Activated CD4-positive, alpha-beta memory T cell treated with anti-CD3 and anti-CD28 coated beads for 36 hours (primary cell): Measurements from ENCODE around the gene CRYAA. TPM values are rescaled to one million over a fixed set of nuclear protein-coding genes. Genes with fewer than 3 reads are reported as not detected.
"Not testable (repeated sequence)": the region's sequence is repeated elsewhere in the genome, so short reads cannot be mapped to it uniquely, and the experiment has no call there.

Source experiments
- CTCF ChIA-PET: fragments of 350-600 bp; sonication (Branson Sonifier 250); formaldehyde crosslinking; loops from one replicate; lab custom pipeline; 2021; ENCODE audit warnings: antibody characterized with exemption, inconsistent platforms; lab: Charles Lee
- POLR2A ChIA-PET: fragments of 350-600 bp; sonication (Branson Sonifier 250); formaldehyde crosslinking; loops from one replicate; lab custom pipeline; 2021; ENCODE audit warnings: antibody characterized with exemption; lab: Charles Lee
- DNase-seq: peaks from one replicate; pipeline ENCODE4 v3.0.0-alpha.2; 2020
- H3K27ac Mint-ChIP-seq: one replicate; pipeline ENCODE4 v1.8.0; 2021; ENCODE audit warnings: mixed read lengths
- H3K27me3 Mint-ChIP-seq: one replicate; pipeline ENCODE4 v1.8.0; 2021; ENCODE audit warnings: mixed read lengths
- H3K36me3 Mint-ChIP-seq: one replicate; pipeline ENCODE4 v1.8.0; 2021; ENCODE audit warnings: mixed read lengths
- H3K4me1 Mint-ChIP-seq: one replicate; pipeline ENCODE4 v1.8.0; 2021; ENCODE audit warnings: low read depth, mixed read lengths
- H3K4me3 Mint-ChIP-seq: one replicate; pipeline ENCODE4 v1.8.0; 2021; ENCODE audit warnings: mild to moderate bottlenecking, mixed read lengths
- H3K9me3 Mint-ChIP-seq: one replicate; pipeline ENCODE4 v1.8.0; 2021; ENCODE audit warnings: mixed read lengths
- intact Hi-C: fragments of 100-400 bp; cut with micrococcal nuclease; formaldehyde crosslinking; loops from one replicate; pipeline ENCODE4 v1.15.1; 2023
- total RNA-seq, 2 experiments: library from RNA; stranded (reverse); gene quantifications; one replicate each; pipeline ENCODE4 v1.2.3, GENCODE V29; 2021

Gene CRYAA
- not detected for total RNA-seq

GRCh38 chr21:43168708-43169107, at the start of gene CRYAA:
Gene CRYAA (plus strand): TSS chr21:43169008. CDS start chr21:43169100, 92 bp downstream.
- H3K27ac Mint-ChIP-seq, POLR2A ChIA-PET, H3K4me1 Mint-ChIP-seq, H3K27me3 Mint-ChIP-seq, intact Hi-C loops, H3K36me3 Mint-ChIP-seq, H3K4me3 Mint-ChIP-seq, CTCF ChIA-PET, DNase-seq, H3K9me3 Mint-ChIP-seq: not testable (repeated sequence)

- H3K4me3 Mint-ChIP-seq, H3K4me1 Mint-ChIP-seq, H3K36me3 Mint-ChIP-seq, intact Hi-C loops, H3K27me3 Mint-ChIP-seq, DNase-seq, CTCF ChIA-PET, POLR2A ChIA-PET, H3K27ac Mint-ChIP-seq, H3K9me3 Mint-ChIP-seq: not testable (repeated sequence)
Measured at GRCh38 chr21:43130094-43130493, 38.7 kb upstream of the CRYAA start.

- H3K4me1 Mint-ChIP-seq, DNase-seq, intact Hi-C loops, H3K4me3 Mint-ChIP-seq, H3K9me3 Mint-ChIP-seq, H3K36me3 Mint-ChIP-seq, CTCF ChIA-PET, POLR2A ChIA-PET, H3K27me3 Mint-ChIP-seq, H3K27ac Mint-ChIP-seq: not testable (repeated sequence)
Measured at GRCh38 chr21:43134520-43134919, 34.3 kb upstream of the CRYAA start.

- H3K36me3 Mint-ChIP-seq, POLR2A ChIA-PET, CTCF ChIA-PET, intact Hi-C loops, DNase-seq, H3K27me3 Mint-ChIP-seq, H3K4me1 Mint-ChIP-seq, H3K9me3 Mint-ChIP-seq, H3K4me3 Mint-ChIP-seq, H3K27ac Mint-ChIP-seq: not testable (repeated sequence)
Measured at GRCh38 chr21:43138944-43139343, 29.9 kb upstream of the CRYAA start.

GRCh38 chr21:43141407-43141806, 27.4 kb upstream of the CRYAA start:
- H3K27me3 Mint-ChIP-seq, intact Hi-C loops, CTCF ChIA-PET, H3K4me3 Mint-ChIP-seq, H3K27ac Mint-ChIP-seq, POLR2A ChIA-PET, H3K4me1 Mint-ChIP-seq, H3K36me3 Mint-ChIP-seq, DNase-seq, H3K9me3 Mint-ChIP-seq: not testable (repeated sequence)

DNA sequence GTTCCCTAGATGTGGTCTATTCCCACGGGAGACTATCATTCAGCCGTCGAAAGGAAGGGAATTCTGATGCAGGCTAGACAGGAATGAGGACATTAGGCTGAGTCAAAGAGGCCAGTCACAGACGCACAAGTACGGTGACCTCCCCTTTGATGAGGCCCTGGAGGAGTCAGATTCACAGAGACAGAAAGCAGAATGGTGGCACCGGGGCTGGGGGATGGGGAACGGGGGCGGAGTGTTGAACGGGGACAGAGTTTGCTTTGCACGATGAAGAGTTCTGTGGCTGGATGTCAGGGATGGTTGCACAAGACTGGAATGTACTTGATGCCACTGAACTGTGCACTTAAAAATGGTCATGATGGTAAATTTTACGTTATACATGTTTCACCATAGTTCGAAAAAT, 22.2 kb upstream of the CRYAA start:
- H3K9me3 Mint-ChIP-seq, H3K4me1 Mint-ChIP-seq, H3K27me3 Mint-ChIP-seq, H3K4me3 Mint-ChIP-seq, DNase-seq, H3K36me3 Mint-ChIP-seq, intact Hi-C loops, CTCF ChIA-PET, POLR2A ChIA-PET, H3K27ac Mint-ChIP-seq: not testable (repeated sequence)

DNA sequence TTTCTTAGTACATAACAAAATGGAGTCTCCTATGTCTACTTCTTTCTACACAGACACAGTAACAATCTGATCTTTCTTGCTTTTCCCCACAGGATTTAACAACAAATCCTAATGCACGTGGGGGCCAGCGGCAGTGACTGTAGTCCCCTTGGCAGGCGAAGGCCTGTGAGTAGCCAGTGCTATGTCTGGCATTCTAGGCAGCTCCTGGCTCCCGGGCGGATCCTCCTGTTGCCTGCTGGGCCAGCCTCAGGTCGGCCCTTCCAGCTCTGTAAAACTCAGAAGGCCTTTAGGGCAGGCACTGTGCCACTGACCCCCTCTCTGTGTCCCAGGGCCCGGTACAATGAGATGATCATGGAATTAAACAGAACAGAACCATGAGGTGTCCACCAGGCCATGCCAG, 20.8 kb upstream of the CRYAA start:
- POLR2A ChIA-PET, intact Hi-C loops, H3K36me3 Mint-ChIP-seq, H3K9me3 Mint-ChIP-seq, H3K27me3 Mint-ChIP-seq, H3K27ac Mint-ChIP-seq, H3K4me1 Mint-ChIP-seq, DNase-seq, H3K4me3 Mint-ChIP-seq, CTCF ChIA-PET: not testable (repeated sequence)

- CTCF ChIA-PET, POLR2A ChIA-PET, H3K27me3 Mint-ChIP-seq, DNase-seq, H3K36me3 Mint-ChIP-seq, H3K4me3 Mint-ChIP-seq, intact Hi-C loops, H3K4me1 Mint-ChIP-seq, H3K27ac Mint-ChIP-seq, H3K9me3 Mint-ChIP-seq: not testable (repeated sequence)
Measured at GRCh38 chr21:43149344-43149743, 19.5 kb upstream of the CRYAA start.

- intact Hi-C loops, H3K27me3 Mint-ChIP-seq, H3K36me3 Mint-ChIP-seq: not testable (repeated sequence)
Measured at GRCh38 chr21:43153601-43154000, 15.2 kb upstream of the CRYAA start.

GRCh38 chr21:43159279-43160175, 9.3 kb upstream of the CRYAA start:
- H3K27ac Mint-ChIP-seq, H3K4me1 Mint-ChIP-seq, H3K27me3 Mint-ChIP-seq, POLR2A ChIA-PET, H3K36me3 Mint-ChIP-seq, H3K9me3 Mint-ChIP-seq, DNase-seq, CTCF ChIA-PET, H3K4me3 Mint-ChIP-seq, intact Hi-C loops: not testable (repeated sequence)

More at GRCh38 chr21:43153601-43154000, 15.2 kb upstream of the CRYAA start:
- DNase-seq, CTCF ChIA-PET, H3K9me3 Mint-ChIP-seq, POLR2A ChIA-PET, H3K4me3 Mint-ChIP-seq, H3K4me1 Mint-ChIP-seq, H3K27ac Mint-ChIP-seq: not testable (repeated sequence)

- H3K27ac Mint-ChIP-seq, POLR2A ChIA-PET, H3K4me1 Mint-ChIP-seq, intact Hi-C loops, H3K9me3 Mint-ChIP-seq, H3K27me3 Mint-ChIP-seq, H3K36me3 Mint-ChIP-seq, DNase-seq, H3K4me3 Mint-ChIP-seq, CTCF ChIA-PET: not testable (repeated sequence)
Measured at GRCh38 chr21:43161826-43162707, 6.7 kb upstream of the CRYAA start.

GRCh38 chr21:43162708-43163205, 6.1 kb upstream of the CRYAA start:
- H3K27ac Mint-ChIP-seq, CTCF ChIA-PET, H3K4me3 Mint-ChIP-seq, H3K9me3 Mint-ChIP-seq, DNase-seq, POLR2A ChIA-PET, H3K36me3 Mint-ChIP-seq, H3K4me1 Mint-ChIP-seq, H3K27me3 Mint-ChIP-seq, intact Hi-C loops: not testable (repeated sequence)
